ENCODE measurements around the gene ZNF236.
A peak's percentile ranks its signal among the peaks of the same experiment; 100 is the strongest.
"Not testable (repeated sequence)": the region's sequence is repeated elsewhere in the genome, so short reads cannot be mapped to it uniquely, and the experiment has no call there.

ZNF236 gene

DNA sequence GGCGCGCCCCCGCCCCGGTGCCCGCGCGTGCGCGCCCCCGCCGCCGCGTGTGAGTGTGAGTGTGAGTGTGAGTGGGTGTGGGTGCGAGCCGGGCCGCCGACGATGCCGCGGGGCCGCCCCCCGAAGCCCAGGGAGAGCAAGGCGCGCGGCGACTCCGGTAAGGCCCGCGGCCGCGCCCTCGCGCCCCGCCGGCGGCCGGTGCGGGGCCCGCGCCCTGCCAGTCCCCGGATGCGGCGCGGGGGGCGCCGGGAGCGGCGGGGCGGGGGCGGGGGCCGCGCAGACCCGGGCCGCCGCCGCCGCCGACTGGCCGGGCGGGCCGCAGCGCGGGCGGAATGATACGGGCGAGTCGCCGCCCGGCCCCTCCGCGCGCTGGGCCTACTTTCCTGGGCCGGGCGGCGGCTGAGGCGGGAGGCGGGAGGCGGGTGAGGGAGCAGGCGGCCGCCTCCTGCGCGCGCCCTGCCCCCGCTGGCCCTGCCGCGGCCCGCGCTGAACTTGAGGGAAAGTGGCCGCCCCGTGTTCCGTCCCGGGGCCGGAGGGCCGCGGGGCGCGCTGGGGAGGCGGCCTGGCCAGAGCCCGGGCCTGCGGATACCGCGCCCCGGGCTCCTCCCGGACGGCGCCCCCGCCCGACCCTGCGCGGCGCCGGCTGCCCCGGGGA, at the start of gene ZNF236:
Gene ZNF236 (plus strand): TSS at position 52 of the 655 bp plus-strand sequence. CDS start 51 bp downstream, at position 103.
- in situ Hi-C loops (cut with HindIII; ENCODE audit: low pct_ligation_motif_present, low pct_unique_long_range_greater_than_20kb, low sequenced_read_pairs): no loop called here
- DNase-seq: peak; percentile 78

DNA sequence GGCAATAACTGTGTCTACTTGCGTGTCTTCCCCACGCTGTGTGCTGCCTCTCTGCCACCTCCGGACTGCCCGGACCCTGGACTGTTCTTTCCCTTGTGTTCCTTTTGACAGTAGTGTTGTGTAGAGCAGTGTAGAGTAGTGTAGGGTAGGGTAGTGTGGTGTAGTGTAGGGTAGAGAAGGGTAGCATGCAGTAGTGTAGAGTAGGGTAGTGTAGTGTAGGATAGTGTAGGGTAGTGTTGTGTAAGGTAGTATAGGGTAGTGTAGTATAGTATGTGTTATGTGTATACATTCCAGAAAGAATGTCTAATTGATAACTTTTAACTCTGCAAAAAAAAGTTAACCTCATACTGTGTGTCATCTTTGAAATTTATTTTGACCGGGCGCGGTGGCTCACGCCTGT, 49.7 kb upstream of the ZNF236 start:
- in situ Hi-C loops (cut with HindIII; ENCODE audit: low pct_ligation_motif_present, low pct_unique_long_range_greater_than_20kb, low sequenced_read_pairs): no loop called here
- DNase-seq: no peak

DNA sequence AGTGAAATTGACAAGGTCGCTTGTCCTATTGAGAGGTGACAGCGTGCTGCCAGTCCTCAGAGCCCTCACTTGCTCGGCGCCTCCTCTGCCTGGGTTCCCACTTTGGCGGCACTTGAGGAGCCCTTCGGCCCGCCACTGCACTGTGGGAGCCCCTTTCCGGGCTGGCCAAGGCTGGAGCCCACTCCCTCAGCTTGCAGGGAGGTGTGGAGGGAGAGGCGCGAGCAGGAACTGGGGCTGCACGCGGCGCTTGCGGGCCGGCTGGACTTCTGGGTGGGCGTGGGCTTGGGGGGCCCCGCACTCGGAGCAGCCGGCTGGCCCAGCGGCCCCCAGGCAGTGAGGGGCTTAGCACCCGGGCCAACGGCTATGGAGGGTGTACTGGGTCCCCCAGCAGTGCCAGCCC, 45.3 kb upstream of the ZNF236 start:
- DNase-seq; in situ Hi-C loops (cut with HindIII; ENCODE audit: low pct_ligation_motif_present, low pct_unique_long_range_greater_than_20kb, low sequenced_read_pairs): not testable (repeated sequence)

DNA sequence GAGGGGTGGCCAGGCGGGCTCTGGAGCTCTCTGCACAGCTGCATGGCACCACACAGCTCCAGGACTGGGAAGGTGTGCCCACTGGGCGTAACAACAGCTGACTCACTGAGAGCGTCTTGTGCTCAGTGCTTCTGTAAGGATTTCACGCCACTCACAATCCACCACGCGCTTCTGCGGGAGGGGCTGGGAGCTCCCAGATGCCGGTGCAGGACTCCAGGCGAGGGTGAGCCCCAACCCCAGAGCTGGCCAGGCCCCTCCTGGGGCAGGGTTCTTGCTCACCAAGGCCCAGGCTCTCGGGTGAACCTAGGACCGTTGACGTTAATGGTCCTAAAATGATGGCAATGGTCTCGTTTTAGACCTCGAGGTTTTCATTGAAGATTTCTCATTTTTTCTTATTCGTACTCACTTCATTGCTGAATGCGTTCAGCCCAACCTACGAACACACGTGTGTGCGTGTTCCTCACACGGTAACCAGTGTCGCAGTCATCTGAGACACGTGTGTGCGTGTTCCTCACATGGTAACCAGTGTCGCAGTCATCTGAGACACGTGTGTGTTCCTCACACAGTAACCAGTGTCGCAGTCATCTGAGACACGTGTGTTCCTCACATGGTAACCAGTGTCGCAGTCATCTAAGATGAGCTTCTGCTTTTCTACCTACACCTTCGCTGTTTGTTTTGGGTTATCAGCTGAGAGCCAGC, 38.4 kb upstream of the ZNF236 start:
- no peak for DNase-seq
- in situ Hi-C loops (cut with HindIII; ENCODE audit: low pct_ligation_motif_present, low pct_unique_long_range_greater_than_20kb, low sequenced_read_pairs): no loop called here

DNA sequence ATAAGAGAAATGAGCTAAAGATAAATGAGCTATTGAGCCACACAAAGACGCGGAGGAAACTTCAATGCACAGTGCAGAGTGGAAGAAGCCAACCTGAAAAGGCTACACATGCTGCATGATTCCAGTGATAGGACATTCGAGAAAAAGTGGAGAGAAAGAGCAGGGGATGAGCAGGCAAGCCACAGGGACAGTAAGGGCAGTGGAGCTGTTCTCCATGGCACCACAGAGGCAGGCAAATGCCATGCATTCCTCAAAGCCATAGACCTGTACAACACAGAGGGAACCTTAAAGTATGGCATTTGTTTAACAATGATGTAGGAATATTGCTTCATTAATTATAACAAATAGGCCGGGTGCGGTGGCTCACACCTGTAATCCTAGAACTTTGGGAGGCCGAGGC, 36.5 kb upstream of the ZNF236 start:
- in situ Hi-C loops (cut with HindIII; ENCODE audit: low pct_ligation_motif_present, low pct_unique_long_range_greater_than_20kb, low sequenced_read_pairs): no loop called here
- DNase-seq: no peak

DNA sequence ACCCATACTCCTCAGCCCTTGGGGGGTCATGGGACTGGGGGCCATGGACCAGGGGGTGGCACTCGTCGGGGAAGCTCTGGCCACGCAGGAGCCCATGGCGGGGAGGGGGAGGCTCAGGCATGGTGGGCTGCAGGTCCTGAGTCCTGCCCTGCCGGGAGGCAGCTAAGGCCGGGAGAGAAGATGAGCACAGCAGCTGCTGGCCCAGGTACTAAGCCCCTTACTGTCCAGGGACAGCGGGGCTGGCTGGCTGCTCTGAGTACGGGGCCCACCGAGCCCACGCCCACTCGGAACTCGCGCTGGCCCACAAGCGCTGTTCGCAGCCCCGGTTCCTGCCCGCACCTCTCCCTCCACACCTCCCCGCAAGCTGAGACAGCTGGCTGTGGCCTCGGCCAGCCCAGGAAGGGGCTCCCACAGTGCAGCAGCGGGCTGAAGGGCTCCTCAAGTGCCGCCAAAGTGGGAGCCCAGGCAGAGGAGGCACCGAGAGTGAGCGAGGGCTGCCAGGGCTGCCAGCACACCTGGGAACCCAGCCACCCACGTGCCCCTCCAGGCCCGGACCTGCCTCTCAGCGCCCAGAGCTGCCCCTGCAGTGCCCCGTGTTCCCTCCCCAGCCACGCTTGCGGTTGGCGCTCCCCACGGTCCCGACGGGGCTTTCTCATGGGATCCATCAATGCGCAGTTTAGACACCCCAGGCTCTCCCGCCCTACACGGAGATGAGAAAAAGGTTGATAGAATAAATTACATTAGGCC, 33.6 kb upstream of the ZNF236 start:
- in situ Hi-C loops (cut with HindIII; ENCODE audit: low pct_ligation_motif_present, low pct_unique_long_range_greater_than_20kb, low sequenced_read_pairs): no loop called here

DNA sequence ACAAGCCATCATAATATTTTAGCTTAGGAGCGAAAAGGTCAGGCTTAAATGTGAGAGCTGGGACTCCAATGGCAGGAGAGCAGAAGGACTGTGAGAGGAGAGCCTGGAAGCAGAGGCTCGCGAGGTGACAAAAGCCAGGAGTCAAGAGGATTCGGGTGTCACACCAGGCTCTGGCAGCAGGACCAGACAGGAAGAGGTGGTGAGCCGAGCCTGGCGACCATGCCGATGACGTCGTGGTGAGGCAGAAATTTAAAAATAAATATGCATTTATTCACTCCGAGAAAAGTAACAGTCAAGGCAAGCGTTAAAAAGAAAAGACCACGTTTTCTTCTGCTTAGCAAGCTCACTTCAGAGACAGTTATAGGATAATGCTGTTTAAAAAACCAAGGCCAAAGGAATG, 31.3 kb upstream of the ZNF236 start:
- DNase-seq: no peak
- in situ Hi-C loops (cut with HindIII; ENCODE audit: low pct_ligation_motif_present, low pct_unique_long_range_greater_than_20kb, low sequenced_read_pairs): no loop called here

More for the DNA sequence above, 33.6 kb upstream of the ZNF236 start:
- no peak for DNase-seq

DNA sequence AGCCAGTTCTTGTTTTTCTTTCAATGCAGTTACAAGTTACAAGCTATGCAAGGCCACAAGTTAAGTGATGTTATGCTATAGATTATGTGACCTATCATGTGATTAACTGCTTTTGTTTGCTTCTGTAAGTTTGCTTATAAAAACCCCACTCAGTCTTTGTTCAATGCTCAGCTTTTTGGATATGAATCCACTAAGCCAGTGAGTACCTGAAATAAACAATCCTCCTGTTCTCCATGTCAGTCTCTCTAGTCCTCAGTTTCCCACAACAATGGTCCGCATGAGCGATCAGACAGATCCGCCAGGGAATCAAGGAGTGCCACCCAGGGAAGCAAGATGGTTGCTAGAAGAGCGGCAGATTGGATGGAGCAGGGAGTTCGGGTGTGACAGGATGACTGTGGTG, 30.7 kb upstream of the ZNF236 start:
- in situ Hi-C loops (cut with HindIII; ENCODE audit: low pct_ligation_motif_present, low pct_unique_long_range_greater_than_20kb, low sequenced_read_pairs): no loop called here
- no peak for DNase-seq

DNA sequence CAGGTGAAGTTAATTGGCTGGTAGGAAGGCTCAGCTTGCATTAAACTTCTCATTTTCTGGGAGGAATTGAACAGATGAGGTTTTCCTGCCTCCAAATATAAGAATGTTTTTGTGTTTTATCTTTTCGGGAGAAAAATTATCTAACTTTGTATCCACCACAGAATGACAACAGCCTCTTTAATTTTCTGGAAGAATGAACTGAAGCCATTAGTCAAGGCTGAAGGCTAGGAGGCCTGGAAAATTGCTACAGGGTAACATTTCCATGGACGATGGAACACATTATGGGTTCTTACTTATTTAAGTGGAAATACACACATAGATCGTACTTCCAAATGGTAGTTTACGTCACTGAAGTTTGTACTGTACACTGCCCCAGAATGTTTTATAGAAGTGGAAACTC, 28.0 kb upstream of the ZNF236 start:
- no peak for DNase-seq
- in situ Hi-C loops (cut with HindIII; ENCODE audit: low pct_ligation_motif_present, low pct_unique_long_range_greater_than_20kb, low sequenced_read_pairs): no loop called here

DNA sequence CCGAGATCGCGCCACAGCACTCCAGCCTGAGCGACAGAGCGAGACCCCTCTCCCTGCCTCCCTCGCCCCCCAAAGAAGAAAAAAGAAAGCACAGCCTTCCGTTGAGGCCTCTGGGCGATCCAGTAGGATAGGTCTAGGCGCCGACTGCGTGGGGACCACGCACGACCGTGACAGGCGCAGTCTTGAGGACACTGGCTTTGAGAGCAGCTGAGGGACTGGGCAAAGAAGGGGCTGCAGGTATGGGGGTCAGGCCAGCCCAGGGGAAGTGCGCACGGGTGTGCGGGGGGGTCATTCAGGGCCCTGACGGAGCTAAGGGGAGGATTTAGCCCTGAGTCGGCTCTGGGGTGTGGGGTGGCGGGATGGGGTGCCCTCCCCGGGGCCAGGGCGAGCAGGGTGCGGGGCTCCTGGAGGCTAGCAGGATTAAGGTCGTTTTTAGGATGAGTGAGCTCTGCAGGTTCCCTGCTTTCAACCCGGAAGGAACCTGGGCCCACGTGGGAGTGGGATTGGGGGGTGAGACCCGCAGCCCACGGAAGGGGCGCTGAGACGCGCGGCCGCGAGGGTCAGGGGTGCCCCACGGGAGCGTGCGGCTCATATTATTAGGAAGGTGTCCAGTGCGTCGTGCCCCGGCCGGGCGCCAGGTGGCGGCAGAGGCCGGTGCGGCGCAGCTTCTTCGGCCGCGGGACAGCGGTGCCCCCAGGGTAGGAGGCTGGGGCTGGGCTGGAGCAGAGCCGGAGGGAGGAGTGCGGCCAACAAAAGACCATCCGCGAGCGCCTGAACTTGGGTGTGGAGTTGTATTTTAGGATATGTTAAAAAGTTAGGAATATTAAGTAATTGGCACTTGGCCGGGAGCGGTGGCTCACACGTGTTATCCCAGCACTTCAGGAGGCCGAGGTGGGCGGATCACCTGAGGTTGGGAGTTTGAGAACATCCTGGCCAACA, 20.5 kb upstream of the ZNF236 start:
- in situ Hi-C loops (cut with HindIII; ENCODE audit: low pct_ligation_motif_present, low pct_unique_long_range_greater_than_20kb, low sequenced_read_pairs): no loop called here
- DNase-seq: peak; percentile 64

DNA sequence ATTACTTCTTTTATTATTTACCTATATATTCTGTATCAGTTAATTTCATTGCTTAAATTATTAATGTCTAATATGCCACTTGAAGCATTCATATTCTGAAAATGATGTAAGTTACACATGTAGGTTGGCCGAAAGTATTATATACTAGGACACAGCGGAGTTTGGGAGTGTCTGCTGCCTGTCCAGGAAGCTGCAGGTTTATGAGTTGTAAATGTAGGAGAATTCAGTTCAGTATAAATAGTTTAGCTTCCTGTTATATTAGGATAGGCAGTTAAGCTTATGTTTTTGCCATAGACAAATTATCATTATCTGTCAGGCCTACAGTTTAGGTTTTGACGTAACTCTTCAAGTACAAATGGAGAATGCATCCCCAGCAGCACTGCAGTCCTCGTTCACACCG, 18.9 kb upstream of the ZNF236 start:
- DNase-seq: no peak
- in situ Hi-C loops (cut with HindIII; ENCODE audit: low pct_ligation_motif_present, low pct_unique_long_range_greater_than_20kb, low sequenced_read_pairs): no loop called here

DNA sequence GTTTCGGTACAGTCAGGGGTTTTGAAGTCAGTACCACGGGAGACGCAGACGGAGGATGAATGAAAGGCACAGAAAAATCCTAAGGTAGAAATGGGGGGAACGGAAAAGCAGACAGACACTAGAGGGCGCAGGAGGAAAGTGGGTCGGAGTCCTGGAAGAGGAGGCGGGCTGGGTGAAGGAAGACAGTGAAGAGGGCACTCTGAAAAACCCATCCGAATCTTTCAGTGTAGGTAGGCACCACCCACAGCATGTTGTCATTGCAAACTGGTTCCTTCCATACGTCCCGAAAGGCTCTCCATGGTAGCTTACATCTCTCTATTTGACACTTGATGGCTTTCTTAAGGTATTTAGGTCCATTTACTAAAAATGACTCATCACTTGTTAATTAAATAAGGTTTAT, 18.5 kb upstream of the ZNF236 start:
- in situ Hi-C loops (cut with HindIII; ENCODE audit: low pct_ligation_motif_present, low pct_unique_long_range_greater_than_20kb, low sequenced_read_pairs): no loop called here
- DNase-seq: peak; percentile 68

DNA sequence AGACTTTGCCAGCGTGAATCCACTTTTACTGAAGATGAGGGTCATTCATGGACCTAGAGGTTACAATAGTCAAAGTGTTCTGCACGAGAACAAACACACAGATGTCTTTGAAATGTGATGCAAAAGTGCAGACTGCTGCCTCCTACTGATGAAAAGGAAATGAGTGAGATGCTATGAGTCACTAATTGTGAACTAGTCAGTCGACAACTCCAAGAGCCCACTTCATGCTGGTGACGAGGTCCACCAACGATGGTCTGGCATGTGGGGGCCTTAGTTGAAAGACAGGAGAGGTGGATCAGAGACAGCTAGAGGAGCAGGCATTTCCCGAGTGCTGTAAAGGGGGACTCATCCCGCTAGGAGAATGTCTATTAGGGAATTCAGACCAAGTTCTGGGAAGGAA, 17.1 kb upstream of the ZNF236 start:
- in situ Hi-C loops (cut with HindIII; ENCODE audit: low pct_ligation_motif_present, low pct_unique_long_range_greater_than_20kb, low sequenced_read_pairs): no loop called here
- peak; percentile 18 for DNase-seq

DNA sequence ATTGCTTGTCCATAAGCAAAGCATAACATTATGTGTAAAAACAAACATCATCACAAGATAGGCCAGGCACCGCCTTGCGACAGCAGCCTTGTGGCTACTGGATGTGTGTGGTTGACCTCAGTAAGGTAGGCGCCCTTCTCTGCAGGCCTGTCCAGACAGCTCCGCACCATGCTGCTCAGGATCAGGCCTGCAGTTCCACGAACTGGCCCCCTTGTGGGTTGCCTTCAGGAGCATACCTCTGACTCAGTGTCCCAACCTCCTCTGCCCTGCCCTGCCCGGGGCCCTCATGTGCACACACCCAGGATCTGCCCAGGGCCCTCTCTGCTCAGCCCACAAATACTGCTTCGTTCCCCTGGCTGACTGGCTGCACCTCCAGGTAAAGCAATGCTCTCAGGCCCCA, 16.1 kb upstream of the ZNF236 start:
- no peak for DNase-seq
- in situ Hi-C loops (cut with HindIII; ENCODE audit: low pct_ligation_motif_present, low pct_unique_long_range_greater_than_20kb, low sequenced_read_pairs): no loop called here

DNA sequence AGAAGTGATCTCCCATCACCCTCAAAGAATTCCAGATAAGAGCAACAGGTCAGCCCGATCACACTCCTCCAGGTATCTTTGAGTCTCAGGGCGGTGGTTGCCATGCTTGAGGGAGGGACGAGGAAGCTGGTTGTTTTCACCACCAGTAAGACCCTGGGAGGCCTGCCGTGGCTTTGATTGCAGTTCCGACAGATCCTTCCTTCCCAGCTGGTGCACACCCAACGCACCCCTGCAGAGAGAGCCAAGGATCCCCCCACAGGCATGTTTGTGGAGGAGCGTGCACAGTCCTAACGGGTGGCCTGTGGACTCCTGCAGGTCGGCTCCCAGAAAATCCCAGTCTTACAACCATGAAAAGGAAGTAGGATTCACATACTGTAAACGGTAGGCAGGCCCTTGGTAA, 13.8 kb upstream of the ZNF236 start:
- no peak for DNase-seq
- in situ Hi-C loops (cut with HindIII; ENCODE audit: low pct_ligation_motif_present, low pct_unique_long_range_greater_than_20kb, low sequenced_read_pairs): no loop called here

DNA sequence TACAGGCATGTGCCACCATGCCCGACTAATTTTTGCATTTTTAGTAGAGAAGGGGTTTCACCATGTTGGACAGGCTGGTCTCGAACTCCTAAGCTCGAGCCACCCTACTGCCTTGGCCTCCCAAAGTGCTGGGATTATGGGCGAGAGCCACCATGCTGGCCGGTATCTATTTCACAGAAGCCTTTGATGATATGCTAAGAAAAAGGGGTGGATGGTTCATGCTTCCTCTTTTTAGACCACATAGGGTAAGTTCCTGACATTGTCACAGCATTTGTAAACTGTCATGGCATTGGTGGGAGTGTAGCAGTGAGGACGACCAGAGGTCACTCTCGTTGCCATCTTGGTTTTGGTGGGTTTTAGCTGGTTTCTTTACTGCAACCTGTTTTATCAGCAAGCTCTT, 10.8 kb upstream of the ZNF236 start:
- DNase-seq; in situ Hi-C loops (cut with HindIII; ENCODE audit: low pct_ligation_motif_present, low pct_unique_long_range_greater_than_20kb, low sequenced_read_pairs): not testable (repeated sequence)

DNA sequence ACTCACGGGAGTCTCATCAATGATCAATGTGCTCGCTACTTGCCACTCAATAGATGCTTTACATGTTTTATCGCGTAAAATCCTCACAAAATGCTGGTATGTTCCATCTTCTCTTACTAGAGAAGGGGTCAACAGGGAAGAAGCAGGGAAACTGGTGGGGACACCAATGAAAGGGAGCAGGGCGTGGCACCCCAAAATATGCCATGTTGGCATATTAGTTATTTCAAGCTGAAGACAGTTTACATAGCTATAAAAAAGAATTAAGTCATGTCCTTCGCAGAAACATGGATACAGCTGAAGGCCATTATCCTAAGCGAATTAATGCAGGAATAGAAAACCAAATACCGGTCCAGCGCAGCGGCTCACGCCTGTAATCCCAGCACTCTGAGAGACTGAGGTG, 8.1 kb upstream of the ZNF236 start:
- in situ Hi-C loops (cut with HindIII; ENCODE audit: low pct_ligation_motif_present, low pct_unique_long_range_greater_than_20kb, low sequenced_read_pairs): no loop called here
- no peak for DNase-seq

DNA sequence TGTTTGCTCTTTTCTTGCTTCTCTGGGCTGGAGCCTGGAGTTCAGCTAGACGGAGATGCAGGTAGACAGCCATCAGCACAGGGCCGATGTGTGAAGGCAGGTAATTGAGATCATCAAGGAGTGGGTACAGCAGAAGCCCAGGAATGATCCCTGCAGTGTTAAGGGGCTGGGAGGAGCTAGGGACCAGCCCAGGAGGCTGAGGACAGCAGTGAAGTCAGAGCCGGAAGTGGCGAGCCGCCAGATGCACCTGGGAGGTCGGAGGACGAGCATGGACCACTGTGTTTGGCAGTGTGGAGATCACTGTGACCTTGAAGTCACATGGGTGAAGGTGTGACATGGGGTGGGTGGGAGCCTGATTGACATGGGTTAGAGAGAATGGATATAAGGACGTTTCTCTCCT, 6.2 kb upstream of the ZNF236 start:
- in situ Hi-C loops (cut with HindIII; ENCODE audit: low pct_ligation_motif_present, low pct_unique_long_range_greater_than_20kb, low sequenced_read_pairs): no loop called here
- DNase-seq: no peak

Data from ACHN (cell line).